ENCODE results near the gene PTN.

GRCh38 chr7:137206770-137207169 is 136.8 kb downstream of the PTN start:
- TF ChIP-seq CTCF (IDR thresholded peaks at IDR 0.05) (no peak), EZH2 (IDR thresholded peaks at IDR 0.05) (no peak)
